ENCODE results near the gene HOXD9. TPM values are rescaled to one million over a fixed set of nuclear protein-coding genes. Genes with fewer than 3 reads are reported as not detected.
A peak's percentile ranks its signal among the peaks of the same experiment; 100 is the strongest.

HOXD9 gene
- total and polyA plus RNA-seq, 2 of the 8 experiments (the other 6 are each of a cell fraction or from before 2014, with no cell fraction given), result not detected

DNA sequence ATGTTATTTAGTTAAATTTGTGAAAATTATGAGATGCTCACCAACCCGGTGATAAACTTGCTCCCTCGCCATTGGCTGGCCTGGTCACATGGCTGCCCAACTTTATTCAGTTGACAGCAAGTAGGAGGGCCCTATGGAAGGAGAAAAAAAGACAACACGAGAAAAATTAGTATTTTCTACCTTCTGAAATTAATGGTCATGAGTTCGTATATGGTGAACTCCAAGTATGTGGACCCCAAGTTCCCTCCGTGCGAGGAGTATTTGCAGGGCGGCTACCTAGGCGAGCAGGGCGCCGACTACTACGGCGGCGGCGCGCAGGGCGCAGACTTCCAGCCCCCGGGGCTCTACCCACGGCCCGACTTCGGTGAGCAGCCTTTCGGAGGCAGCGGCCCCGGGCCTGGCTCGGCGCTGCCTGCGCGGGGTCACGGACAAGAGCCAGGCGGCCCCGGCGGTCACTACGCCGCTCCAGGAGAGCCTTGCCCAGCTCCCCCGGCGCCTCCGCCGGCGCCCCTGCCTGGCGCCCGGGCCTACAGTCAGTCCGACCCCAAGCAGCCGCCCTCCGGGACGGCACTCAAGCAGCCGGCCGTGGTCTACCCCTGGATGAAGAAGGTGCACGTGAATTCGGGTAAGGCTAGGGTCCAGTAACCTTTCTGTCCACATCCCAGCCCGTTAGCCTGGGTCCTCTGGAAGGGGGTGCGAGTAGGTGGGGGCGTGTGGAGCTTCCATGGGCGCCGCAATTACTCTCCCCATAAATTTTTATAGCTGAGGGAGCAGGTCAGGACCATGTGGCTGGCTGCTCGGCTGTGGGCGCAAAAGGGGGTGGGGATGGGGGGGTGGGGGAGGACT is 29.1 kb downstream of the HOXD9 start, which contains the start of gene HOXD4 (continued):
- TF ChIP-seq PHF8 (conservative IDR thresholded peaks at IDR 0.05; ENCODE audit: low read depth, low read length) (no peak), SAP30 (IDR thresholded peaks at IDR 0.05; ENCODE audit: insufficient read depth, insufficient replicate concordance, low read length) (no peak), KDM5A (IDR thresholded peaks at IDR 0.05; ENCODE audit: low read length) (no peak), RFX5 (IDR thresholded peaks at IDR 0.05; ENCODE audit: borderline replicate concordance, low read depth, low read length) (no peak), MAFK (IDR thresholded peaks at IDR 0.05; ENCODE audit: low read depth, low read length) (no peak), TAF1 (IDR thresholded peaks at IDR 0.05; ENCODE audit: low read depth, low read length) (no peak), POLR2A (IDR thresholded peaks at IDR 0.05; ENCODE audit: control extremely low read depth in 1 of 2, low read depth in 2 of 2, low read length in 2 of 2) (no peak), KDM1A (IDR thresholded peaks at IDR 0.05; ENCODE audit: borderline replicate concordance, low read length) (no peak), CHD2 (IDR thresholded peaks at IDR 0.05; ENCODE audit: low read length) (no peak), EZH2 (IDR thresholded peaks at IDR 0.05; ENCODE audit: low read depth, low read length, severe bottlenecking) (peak; percentile 90)
- TF ChIP-seq, protein P1, sequence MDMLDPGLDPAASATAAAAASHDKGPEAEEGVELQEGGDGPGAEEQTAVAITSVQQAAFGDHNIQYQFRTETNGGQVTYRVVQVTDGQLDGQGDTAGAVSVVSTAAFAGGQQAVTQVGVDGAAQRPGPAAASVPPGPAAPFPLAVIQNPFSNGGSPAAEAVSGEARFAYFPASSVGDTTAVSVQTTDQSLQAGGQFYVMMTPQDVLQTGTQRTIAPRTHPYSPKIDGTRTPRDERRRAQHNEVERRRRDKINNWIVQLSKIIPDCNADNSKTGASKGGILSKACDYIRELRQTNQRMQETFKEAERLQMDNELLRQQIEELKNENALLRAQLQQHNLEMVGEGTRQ (IDR thresholded peaks at IDR 0.05; ENCODE audit: low read length), result peak; percentile 74
